Panc1 (cell line): ENCODE data around the gene FAAH2. TPM values are rescaled to one million over a fixed set of nuclear protein-coding genes. Genes with fewer than 3 reads are reported as not detected.

Experiments used
- ATAC-seq: fragments of 200-7000 bp; cut with Tn5 transposase; 2 replicates; pipeline ENCODE4 v1.9.1; 2020; ENCODE audit warnings: mild to moderate bottlenecking, moderate library complexity
- BruUV-seq: library from RNA; stranded (reverse); fragments of 400-500 nt; replicated peaks from 2 replicates; lab custom pipeline; 2021; lab: Mats Ljungman, UMichigan
- CTCF ChIA-PET: fragments of 300-600 bp; sonication (Branson Sonifier 250); formaldehyde crosslinking; loops from one replicate; lab custom pipeline; 2022; ENCODE audit warnings: antibody characterized with exemption; lab: Charles Lee
- POLR2A ChIA-PET: fragments of 300-600 bp; sonication (Branson Sonifier 250); formaldehyde crosslinking; loops from one replicate; lab custom pipeline; 2022; ENCODE audit warnings: antibody characterized with exemption; lab: Charles Lee
- DNase-seq: peaks from one replicate; pipeline ENCODE4 v3.0.0-alpha.2; 2010; ENCODE audit warnings: low read depth, low spot score
- H3K27ac ChIP-seq: 2 replicates; pipeline ENCODE4 v1.5.1; 2011; ENCODE audit warnings: mild to moderate bottlenecking, low read length, inconsistent platforms
- H3K27me3 ChIP-seq: fragments of 200-500 bp; sonication (Bioruptor generic); 2 replicates; pipeline ENCODE4 v1.6.0; 2014; ENCODE audit warnings: low read length, inconsistent platforms; ENCODE audit not compliant: control insufficient read depth, insufficient read depth
- H3K36me3 ChIP-seq: fragments of 200-500 bp; sonication (Bioruptor generic); 2 replicates; pipeline ENCODE4 v1.5.1; 2014; ENCODE audit warnings: inconsistent platforms, mild to moderate bottlenecking, low read length, moderate library complexity; ENCODE audit not compliant: control insufficient read depth, insufficient read depth
- H3K4me1 ChIP-seq: 2 replicates; pipeline ENCODE4 v1.5.1; 2011; ENCODE audit warnings: inconsistent platforms, mild to moderate bottlenecking, low read length, moderate library complexity; ENCODE audit not compliant: control insufficient read depth, insufficient read depth
- H3K4me3 ChIP-seq, 2 experiments: 2 replicates each; pipeline ENCODE4 v1.5.1; 2011 to 2012; ENCODE audit warnings: low read depth in 2 of 2, low read length in 2 of 2, mild to moderate bottlenecking in 2 of 2, inconsistent platforms in 1 of 2, moderate library complexity in 1 of 2
- H3K9me3 ChIP-seq: fragments of 200-500 bp; sonication (Bioruptor generic); 2 replicates; pipeline ENCODE4 v1.5.1; 2014; ENCODE audit warnings: low read depth, mild to moderate bottlenecking, inconsistent platforms, low read length, moderate library complexity; ENCODE audit not compliant: control insufficient read depth, insufficient read depth
- CTCF ChIP-seq: fragments of 450-650 bp; IDR thresholded peaks from 2 replicates; pipeline ENCODE4 v1.5.1; 2017; ENCODE audit warnings: mild to moderate bottlenecking
- POLR2AphosphoS5 ChIP-seq: IDR thresholded peaks from 2 replicates; pipeline ENCODE4 v1.6.1; 2012; ENCODE audit warnings: mild to moderate bottlenecking, low read depth, low read length, moderate library complexity
- REST ChIP-seq, 2 experiments: IDR thresholded peaks; 2 replicates each; pipeline ENCODE4 v1.6.1; 2011 to 2012; ENCODE audit warnings: low read depth in 2 of 2, control low read depth in 1 of 2, low read length in 1 of 2, mild to moderate bottlenecking in 1 of 2, moderate library complexity in 1 of 2; ENCODE audit not compliant: insufficient read depth in 1 of 2
- SIN3A ChIP-seq: IDR thresholded peaks from 2 replicates; pipeline ENCODE4 v1.6.1; 2012; ENCODE audit warnings: low read depth, mild to moderate bottlenecking, low read length, moderate library complexity, borderline replicate concordance; ENCODE audit not compliant: insufficient read depth
- TCF7L2 ChIP-seq: IDR thresholded peaks from 2 replicates; pipeline ENCODE4 v1.6.1; 2011; ENCODE audit warnings: mild to moderate bottlenecking, low read depth, low read length, inconsistent platforms
- in situ Hi-C: cut with HindIII; loops from 2 replicates; pipeline ENCODE4 v1.10.0; 2016; ENCODE audit warnings: low sequenced_read_pairs, low pct_unique_long_range_greater_than_20kb
- intact Hi-C: fragments of 100-400 bp; cut with micrococcal nuclease; formaldehyde crosslinking; loops from one replicate; pipeline ENCODE4 v1.10.0; 2022; ENCODE audit not compliant: unreplicated experiment
- total RNA-seq: library from RNA; stranded (reverse); gene quantifications from one replicate; pipeline ENCODE4 v1.2.1, GENCODE V29; 2021; ENCODE audit not compliant: unreplicated experiment

Gene FAAH2
- total RNA-seq, 1 experiment from 2014 or later, result 0.10 TPM

GRCh38 chrX:57519578-57520118 is 233.1 kb downstream of the FAAH2 start:
- H3K27me3 ChIP-seq, result no peaks in the 10 kb centered on the region
- no TSS peak for BruUV-seq
- H3K27ac ChIP-seq, result no peak overlapping the region
- H3K4me3 ChIP-seq, result no peak overlapping the region
- H3K4me1 ChIP-seq, result no peaks in the 10 kb centered on the region
- H3K9me3 ChIP-seq, result no peaks in the 10 kb centered on the region
- ATAC-seq (no peak), DNase-seq (peak; percentile 1)
- intact Hi-C loops, result no loop called here
- POLR2A ChIA-PET, result no interaction called here
- CTCF ChIA-PET, result no interaction called here
- in situ Hi-C loops, result no loop called here
- no peaks in the 10 kb centered on the region for H3K36me3 ChIP-seq
- TF ChIP-seq SIN3A (no peak), REST (IDR thresholded peaks at IDR 0.05; ENCODE audit: insufficient read depth in 1 of 2, low read depth in 2 of 2, low read length in 1 of 2) (no peak), TCF7L2 (no peak), POLR2AphosphoS5 (no peak), CTCF (no peak)

GRCh38 chrX:57528670-57529255 is 242.3 kb downstream of the FAAH2 start:
- H3K27ac ChIP-seq, result no peak overlapping the region
- H3K36me3 ChIP-seq, result no peaks in the 10 kb centered on the region
- no peaks in the 10 kb centered on the region for H3K4me1 ChIP-seq
- TF ChIP-seq CTCF, result peak; percentile 70
- no peak for TF ChIP-seq TCF7L2
- no peak for TF ChIP-seq REST (IDR thresholded peaks at IDR 0.05; ENCODE audit: insufficient read depth in 1 of 2, low read depth in 2 of 2, low read length in 1 of 2)
- ATAC-seq, result peak; percentile 71; the same call in 1 of the 2 replicates
- ChIA-PET CTCF (no interaction called here), POLR2A (no interaction called here)
- intact Hi-C loops, result no loop called here
- no TSS peak for BruUV-seq
- in situ Hi-C loops, result no loop called here
- H3K27me3 ChIP-seq, result no peaks in the 10 kb centered on the region; the same call in 1 of the 2 replicates
- H3K9me3 ChIP-seq, result no peaks in the 10 kb centered on the region
- no peak overlapping the region for H3K4me3 ChIP-seq
- DNase-seq, result peak; percentile 2
